Trophoblast cell (in vitro differentiated cells and primary cell): ENCODE measurements around the gene CTDP1.

Source experiments
- DNase-seq, 2 donors: peaks; one replicate each; pipeline ENCODE4 v3.0.0-alpha.2; 2016
- H2AFZ ChIP-seq: 2 replicates; pipeline ENCODE4 v1.6.1; 2013; ENCODE audit warnings: low read length, moderate library complexity, mild to moderate bottlenecking; ENCODE audit not compliant: insufficient read depth, poor library complexity
- H2AK5ac ChIP-seq: 2 replicates; pipeline ENCODE4 v1.6.1; 2013; ENCODE audit warnings: mild to moderate bottlenecking, low read length
- H2BK120ac ChIP-seq: 2 replicates; pipeline ENCODE4 v1.6.1; 2013; ENCODE audit warnings: low read length, mild to moderate bottlenecking, moderate library complexity; ENCODE audit not compliant: insufficient read depth, poor library complexity
- H2BK12ac ChIP-seq: 2 replicates; pipeline ENCODE4 v1.6.1; 2013; ENCODE audit warnings: mild to moderate bottlenecking, low read length, moderate library complexity
- H2BK5ac ChIP-seq: 2 replicates; pipeline ENCODE4 v1.6.1; 2013; ENCODE audit warnings: low read length, low read depth, moderate library complexity, mild to moderate bottlenecking; ENCODE audit not compliant: poor library complexity
- H3K14ac ChIP-seq: 2 replicates; pipeline ENCODE4 v1.6.1; 2013; ENCODE audit warnings: mild to moderate bottlenecking, low read length
- H3K18ac ChIP-seq: 2 replicates; pipeline ENCODE4 v1.6.1; 2013; ENCODE audit warnings: mild to moderate bottlenecking, low read length
- H3K23ac ChIP-seq: 2 replicates; pipeline ENCODE4 v1.6.1; 2013; ENCODE audit warnings: low read length
- H3K27ac ChIP-seq: 2 replicates; pipeline ENCODE4 v1.5.1; 2013; ENCODE audit warnings: low read depth, mild to moderate bottlenecking, inconsistent platforms, low read length, moderate library complexity
- H3K27me3 ChIP-seq: 2 replicates; pipeline ENCODE4 v1.6.1; 2013; ENCODE audit warnings: inconsistent platforms, mild to moderate bottlenecking, low read length, moderate library complexity; ENCODE audit not compliant: insufficient read depth
- H3K36me3 ChIP-seq, 2 experiments: 1 replicate in 1 of 2; 2 replicates in 1 of 2; pipeline ENCODE4 v1.6.1; 2013; ENCODE audit warnings: low read length in 2 of 2, mild to moderate bottlenecking in 2 of 2, moderate library complexity in 1 of 2; ENCODE audit not compliant: insufficient read depth in 2 of 2, control insufficient read depth in 1 of 2
- H3K4ac ChIP-seq: 2 replicates; pipeline ENCODE4 v1.6.1; 2013; ENCODE audit warnings: low read depth, mild to moderate bottlenecking, low read length, moderate library complexity
- H3K4me1 ChIP-seq, 2 experiments: 1 replicate in 1 of 2; 2 replicates in 1 of 2; pipeline ENCODE4 v1.6.1; 2013; ENCODE audit warnings: low read length in 2 of 2, mild to moderate bottlenecking in 2 of 2, moderate library complexity in 1 of 2; ENCODE audit not compliant: insufficient read depth in 2 of 2, control insufficient read depth in 1 of 2
- H3K4me2 ChIP-seq: 2 replicates; pipeline ENCODE4 v1.6.1; 2013; ENCODE audit warnings: inconsistent platforms, mild to moderate bottlenecking, low read length, moderate library complexity
- H3K4me3 ChIP-seq: 2 replicates; pipeline ENCODE4 v1.5.1; 2013; ENCODE audit warnings: mild to moderate bottlenecking, low read depth, low read length, inconsistent platforms
- H3K79me1 ChIP-seq: one replicate; pipeline ENCODE4 v1.6.1; 2013; ENCODE audit warnings: low read length
- H3K79me2 ChIP-seq: 2 replicates; pipeline ENCODE4 v1.6.1; 2013; ENCODE audit warnings: low read length, mild to moderate bottlenecking; ENCODE audit not compliant: control insufficient read depth, insufficient read depth, poor library complexity
- H3K9ac ChIP-seq: 2 replicates; pipeline ENCODE4 v1.6.1; 2013; ENCODE audit warnings: mild to moderate bottlenecking, low read length
- H3K9me3 ChIP-seq: 2 replicates; pipeline ENCODE4 v1.6.1; 2013; ENCODE audit warnings: low read depth, mild to moderate bottlenecking, control low read depth, inconsistent platforms, low read length; ENCODE audit not compliant: insufficient read depth
- H4K12ac ChIP-seq: 2 replicates; pipeline ENCODE4 v1.6.1; 2013; ENCODE audit warnings: low read depth, mild to moderate bottlenecking, low read length, moderate library complexity
- H4K8ac ChIP-seq: 2 replicates; pipeline ENCODE4 v1.6.1; 2013; ENCODE audit warnings: low read depth, mild to moderate bottlenecking, low read length, moderate library complexity
- H4K91ac ChIP-seq: one replicate; pipeline ENCODE4 v1.6.1; 2013; ENCODE audit warnings: low read depth, mild to moderate bottlenecking, low read length, moderate library complexity
- WGBS: extraction: QIAGEN DNeasy Blood & Tissue Kit; methylation state at CpG from one replicate; pipeline ENCODE4 v1.1.7; 2013; ENCODE audit warnings: missing lambda C conversion rate; ENCODE audit not compliant: insufficient read length, insufficient coverage; ENCODE audit errors: extremely low coverage; 5-methylcytosine and 5-hydroxymethylcytosine counted together

The CTDP1 gene

DNA sequence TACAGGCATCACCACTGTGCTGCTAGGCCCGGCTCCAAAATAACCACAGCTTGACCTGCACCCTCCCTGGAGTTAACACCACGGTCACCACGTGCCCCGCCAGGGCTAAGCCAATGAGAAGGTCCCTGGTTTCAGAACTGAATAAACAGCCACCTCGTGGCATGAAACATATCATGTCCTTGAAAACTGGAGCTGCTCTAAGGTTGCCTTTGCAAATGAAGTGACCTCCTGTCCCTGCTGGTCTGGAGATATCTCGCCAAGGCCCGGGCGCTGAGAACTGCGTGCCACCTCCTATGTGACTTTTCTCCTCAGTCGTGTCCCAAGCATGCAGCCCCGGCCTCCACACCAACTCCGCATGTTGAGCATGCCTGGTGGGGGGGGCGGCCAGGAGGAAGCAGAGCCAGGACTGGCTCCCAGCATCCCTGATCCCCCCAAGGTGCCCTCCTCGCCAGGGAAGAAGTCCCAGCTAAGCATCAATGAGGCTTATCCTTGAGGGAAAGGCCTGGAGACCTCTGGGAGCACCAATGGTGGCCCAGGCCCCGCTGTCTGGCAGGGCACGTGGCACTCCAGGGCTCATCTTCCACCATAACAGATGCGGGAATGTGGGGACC is 101.8 kb downstream of the CTDP1 start:
- H3K4me3 ChIP-seq = no peak overlapping the region
- no peak overlapping the region for H4K91ac ChIP-seq
- no peak overlapping the region for H2BK120ac ChIP-seq
- no peak overlapping the region for H4K8ac ChIP-seq
- DNase-seq = no peak
- no peak overlapping the region for H3K14ac ChIP-seq
- H2AFZ ChIP-seq = no peak overlapping the region
- H3K36me3 ChIP-seq = no peaks in the 10 kb centered on the region
- peaks cover 10% of the 10 kb centered on the region for H3K9me3 ChIP-seq
- no peaks in the 10 kb centered on the region for H3K27me3 ChIP-seq
- H3K79me2 ChIP-seq = no peaks in the 10 kb centered on the region
- no peak overlapping the region for H3K18ac ChIP-seq
- no peak overlapping the region for H3K27ac ChIP-seq
- no peak overlapping the region for H3K9ac ChIP-seq
- no peak overlapping the region for H3K4ac ChIP-seq
- H3K79me1 ChIP-seq = no peaks in the 10 kb centered on the region
- H2BK5ac ChIP-seq = no peak overlapping the region
- no CpG with 5 or more reads among the region's 17 CpGs for WGBS
- H3K23ac ChIP-seq = no peak overlapping the region
- no peak overlapping the region for H2BK12ac ChIP-seq
- no peak overlapping the region for H4K12ac ChIP-seq
- H3K4me1 ChIP-seq = no peaks in the 10 kb centered on the region
- H2AK5ac ChIP-seq = no peak overlapping the region
- H3K4me2 ChIP-seq = no peak overlapping the region

DNA sequence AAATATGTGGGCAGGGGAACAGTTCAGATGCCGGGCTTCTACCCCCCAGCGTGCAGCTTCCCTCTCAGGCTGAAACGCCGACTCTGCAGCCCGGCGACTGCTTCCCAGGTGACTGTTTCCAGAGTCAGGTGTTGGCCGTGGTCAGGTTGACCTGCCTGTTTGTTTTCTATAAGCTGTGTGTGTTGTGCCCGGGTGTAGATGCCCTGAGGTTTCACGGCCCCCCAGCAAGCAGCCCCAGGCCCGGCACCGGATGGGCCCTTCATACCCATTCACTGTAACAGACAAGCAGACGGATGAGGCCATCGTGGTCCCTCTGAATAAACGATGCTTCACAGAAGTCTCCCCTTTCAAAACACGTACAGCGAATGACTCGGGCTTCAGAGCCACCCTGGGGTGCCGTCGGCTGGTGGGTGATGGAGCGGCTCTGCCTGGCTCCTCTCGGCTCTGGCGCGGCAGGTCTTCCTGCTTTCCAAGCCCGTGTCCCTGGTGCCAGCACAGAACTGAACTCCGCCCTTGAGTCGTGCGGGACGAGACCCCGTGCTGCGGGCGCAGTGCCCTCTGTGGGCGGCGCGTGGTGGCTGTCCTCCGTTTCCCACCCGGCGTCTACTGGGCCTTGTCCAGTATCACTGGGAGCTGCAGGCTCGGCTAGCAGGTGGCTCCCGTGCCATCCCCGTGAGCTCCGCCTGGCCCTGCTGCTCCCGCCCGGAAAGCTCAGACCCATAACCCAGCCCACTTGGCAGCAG is 103.1 kb downstream of the CTDP1 start:
- H4K91ac ChIP-seq = no peak overlapping the region
- peaks cover 4% of the 10 kb centered on the region for H3K9me3 ChIP-seq
- no peak overlapping the region for H2BK5ac ChIP-seq
- H2BK12ac ChIP-seq = no peak overlapping the region
- no peak overlapping the region for H2BK120ac ChIP-seq
- no peak for DNase-seq
- H3K27me3 ChIP-seq = peaks cover 11% of the 10 kb centered on the region
- no peak overlapping the region for H3K4me3 ChIP-seq
- no peak overlapping the region for H3K14ac ChIP-seq
- no peaks in the 10 kb centered on the region for H3K36me3 ChIP-seq
- H3K4ac ChIP-seq = no peak overlapping the region
- no peak overlapping the region for H3K9ac ChIP-seq
- no peak overlapping the region for H3K23ac ChIP-seq
- H4K12ac ChIP-seq = no peak overlapping the region
- H4K8ac ChIP-seq = no peak overlapping the region
- H2AFZ ChIP-seq = no peak overlapping the region
- no peak overlapping the region for H3K27ac ChIP-seq
- no peak overlapping the region for H2AK5ac ChIP-seq
- no CpG with 5 or more reads among the region's 43 CpGs for WGBS
- H3K4me2 ChIP-seq = no peak overlapping the region
- H3K79me2 ChIP-seq = no peaks in the 10 kb centered on the region
- no peaks in the 10 kb centered on the region for H3K4me1 ChIP-seq
- no peaks in the 10 kb centered on the region for H3K79me1 ChIP-seq
- H3K18ac ChIP-seq = no peak overlapping the region

DNA sequence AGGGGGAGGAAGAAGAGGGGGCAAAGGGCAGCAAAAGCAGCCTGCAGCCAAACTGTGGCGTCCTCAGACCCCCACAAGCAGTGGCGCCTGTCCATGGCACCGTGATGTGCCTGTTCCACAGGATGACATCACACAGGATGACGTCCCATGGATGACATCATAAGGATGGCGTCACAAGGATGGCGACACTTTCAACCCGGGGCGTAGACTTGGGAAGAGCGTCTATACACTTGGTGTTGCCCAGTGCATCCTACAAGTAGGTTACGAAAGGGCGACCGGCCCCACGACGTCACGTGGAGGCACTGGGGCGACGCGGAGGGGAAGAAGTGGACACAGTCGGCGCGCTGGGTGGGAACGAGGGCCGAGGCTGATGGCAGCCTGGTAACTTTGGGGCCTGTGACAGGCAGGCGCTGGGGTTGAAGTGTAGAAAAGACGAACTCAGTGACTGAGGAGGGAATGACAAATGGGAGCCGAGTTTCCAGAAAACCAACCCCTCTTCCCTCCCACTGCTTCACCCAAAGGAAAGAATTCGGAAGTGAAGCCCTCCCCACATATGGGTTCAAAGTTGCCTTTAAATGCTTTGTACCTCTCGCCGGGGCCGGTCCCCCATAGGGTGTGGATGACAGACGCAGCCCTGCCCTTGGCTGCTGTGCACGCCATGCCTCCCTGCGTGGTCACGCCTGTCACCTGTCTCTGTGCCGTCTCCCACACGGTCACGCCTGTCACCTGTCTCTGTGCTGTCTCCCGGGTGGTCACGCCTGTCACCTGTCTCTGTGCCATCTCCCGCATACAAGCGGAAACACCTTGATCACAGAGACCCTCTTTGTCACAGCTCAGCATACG is 104.7 kb downstream of the CTDP1 start:
- Histone ChIP-seq H3K27ac (no peak overlapping the region), H3K36me3 (no peaks in the 10 kb centered on the region), H2AFZ (no peak overlapping the region), H2BK5ac (no peak overlapping the region), H3K4ac (no peak overlapping the region), H3K4me1 (peaks cover 3% of the 10 kb centered on the region in 2 experiments), H2BK12ac (no peak overlapping the region), H3K9me3 (peaks cover 10% of the 10 kb centered on the region), H3K14ac (no peak overlapping the region), H3K18ac (no peak overlapping the region), H2BK120ac (no peak overlapping the region), H3K23ac (no peak overlapping the region), H4K91ac (no peak overlapping the region), H3K27me3 (peaks cover 26% of the 10 kb centered on the region), H3K79me1 (no peaks in the 10 kb centered on the region), H4K8ac (no peak overlapping the region), H3K9ac (no peak overlapping the region), H3K4me3 (no peak overlapping the region), H3K4me2 (no peak overlapping the region), H4K12ac (no peak overlapping the region), H3K79me2 (no peaks in the 10 kb centered on the region), H2AK5ac (no peak overlapping the region)
- DNase-seq = no peak
- WGBS = no CpG with 5 or more reads among the region's 42 CpGs

DNA sequence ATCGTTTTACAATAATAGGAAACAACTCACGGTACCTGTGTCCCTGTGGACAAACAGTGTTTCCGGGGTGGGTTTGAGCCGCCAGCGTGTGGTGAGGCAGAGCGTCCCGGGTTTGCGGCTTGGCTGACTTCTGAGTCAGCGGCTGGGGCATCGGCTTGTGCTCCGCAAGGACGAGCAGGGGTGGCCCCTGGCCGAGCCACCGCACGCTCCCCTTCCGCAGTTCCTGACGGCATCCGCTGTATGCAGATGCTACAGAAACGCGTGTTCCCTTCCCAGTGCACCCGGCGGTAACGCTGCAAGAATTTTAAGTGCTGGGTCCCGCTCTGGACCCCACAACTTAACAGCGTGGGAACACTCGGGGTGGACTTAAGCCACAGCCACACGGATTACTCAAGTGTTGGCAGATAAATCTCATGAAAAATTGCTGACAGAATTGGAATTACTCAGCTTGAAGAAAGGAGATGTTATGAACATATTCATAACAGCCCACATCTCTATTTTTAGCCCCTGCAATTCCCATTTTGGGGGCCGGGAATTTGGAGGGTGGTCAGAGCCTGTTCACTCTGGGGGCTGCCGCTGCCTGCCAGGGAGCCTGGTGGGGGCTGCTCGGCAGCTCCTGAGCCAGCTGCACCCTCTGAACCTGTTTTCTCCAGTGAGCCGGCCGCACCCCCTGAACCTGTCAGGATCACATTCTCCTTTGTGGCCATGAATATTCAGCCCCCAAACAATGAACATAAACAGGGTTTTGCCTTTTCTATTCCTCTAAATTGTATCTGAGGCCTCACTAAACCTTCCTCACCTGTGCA is 105.6 kb downstream of the CTDP1 start:
- H3K9ac ChIP-seq = no peak overlapping the region
- H2BK12ac ChIP-seq = no peak overlapping the region
- H2AK5ac ChIP-seq = no peak overlapping the region
- no peak overlapping the region for H2BK120ac ChIP-seq
- no peak overlapping the region for H2BK5ac ChIP-seq
- no peaks in the 10 kb centered on the region for H3K36me3 ChIP-seq
- no peak overlapping the region for H3K23ac ChIP-seq
- peaks cover 33% of the 10 kb centered on the region for H3K27me3 ChIP-seq
- no peak overlapping the region for H2AFZ ChIP-seq
- no peak overlapping the region for H3K4ac ChIP-seq
- H4K8ac ChIP-seq = no peak overlapping the region
- H3K4me1 ChIP-seq = peaks cover 3% of the 10 kb centered on the region in 2 experiments
- no peak overlapping the region for H4K12ac ChIP-seq
- no peak overlapping the region for H3K4me2 ChIP-seq
- no peaks in the 10 kb centered on the region for H3K79me1 ChIP-seq
- H3K9me3 ChIP-seq = peaks cover 10% of the 10 kb centered on the region
- H3K14ac ChIP-seq = no peak overlapping the region
- DNase-seq = no peak
- H3K27ac ChIP-seq = no peak overlapping the region
- no CpG with 5 or more reads among the region's 32 CpGs for WGBS
- no peak overlapping the region for H3K4me3 ChIP-seq
- no peak overlapping the region for H3K18ac ChIP-seq
- no peak overlapping the region for H4K91ac ChIP-seq
- H3K79me2 ChIP-seq = no peaks in the 10 kb centered on the region
